ENCODE measurements around the gene OMP.

The OMP gene

DNA sequence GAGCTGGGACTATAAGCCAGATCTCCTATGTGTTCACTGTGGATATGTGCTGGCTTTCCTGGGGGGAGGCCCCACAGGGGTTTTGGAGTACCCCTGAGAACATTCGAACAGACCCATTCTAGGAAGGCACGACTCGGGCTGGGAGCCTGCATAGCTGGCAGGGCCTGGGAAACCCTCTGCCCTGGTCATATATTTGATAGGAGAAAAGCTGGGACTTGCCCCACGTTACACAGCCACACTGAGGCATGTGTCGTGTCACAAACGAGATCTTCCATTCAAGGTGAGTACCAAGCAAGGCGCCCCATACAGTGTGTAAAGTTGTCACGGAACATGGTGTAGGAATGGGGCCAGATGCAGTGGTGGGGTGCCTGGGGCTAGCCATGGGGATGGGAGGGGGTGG is 36.6 kb downstream of the OMP start:
- DNase-seq (ENCODE audit: low read depth): no peak

DNA sequence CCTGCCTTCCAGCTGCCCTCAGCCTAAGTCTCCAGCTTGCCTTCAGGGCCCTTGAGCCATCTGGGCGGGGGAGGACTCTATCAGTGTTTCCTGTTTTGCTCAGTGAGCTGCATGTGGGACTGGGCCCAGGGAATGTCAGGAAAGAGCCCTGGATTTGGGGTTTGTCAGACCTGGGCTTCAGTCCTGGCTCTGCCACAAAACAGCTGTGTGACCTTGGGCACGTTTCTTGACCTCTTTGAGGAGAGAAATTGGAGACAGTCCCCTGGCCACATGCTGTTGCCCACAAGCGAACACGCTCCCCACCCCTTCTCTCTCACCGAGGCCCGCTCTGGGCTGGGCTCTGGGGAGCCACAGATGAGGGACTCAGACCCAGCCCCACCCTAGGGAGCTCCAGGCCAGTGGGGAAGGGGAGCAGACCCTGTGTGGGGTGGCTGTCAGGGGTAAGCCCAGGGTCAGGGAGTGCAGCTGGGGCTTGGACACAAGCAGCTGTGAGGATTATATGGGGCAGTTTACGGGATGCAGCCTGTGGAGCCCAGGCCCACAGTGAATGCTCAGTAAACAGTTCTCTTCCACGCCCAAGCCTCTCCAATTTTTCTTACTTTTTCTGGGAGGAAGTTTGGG is 37.7 kb downstream of the OMP start:
- DNase-seq (ENCODE audit: low read depth): no peak

DNA sequence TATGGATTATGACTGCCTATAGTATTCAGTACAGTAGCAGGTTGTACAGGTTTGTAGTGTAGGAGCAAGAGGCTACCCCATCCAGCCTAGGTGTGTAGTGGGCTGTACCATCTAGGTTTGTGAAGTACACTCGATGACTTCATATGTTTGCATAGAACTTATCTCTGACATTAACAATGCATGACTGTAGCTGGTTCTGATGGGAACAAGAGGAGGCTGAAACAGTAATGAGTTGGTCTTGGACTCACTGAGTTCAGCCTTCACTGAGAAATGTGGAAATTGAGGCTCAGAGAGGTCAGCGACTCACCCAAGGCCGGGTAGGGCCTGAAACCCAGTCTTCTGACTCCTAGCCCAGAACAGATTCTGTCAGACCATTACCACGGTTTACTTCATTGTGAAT is 38.4 kb downstream of the OMP start:
- DNase-seq (ENCODE audit: low read depth): no peak

DNA sequence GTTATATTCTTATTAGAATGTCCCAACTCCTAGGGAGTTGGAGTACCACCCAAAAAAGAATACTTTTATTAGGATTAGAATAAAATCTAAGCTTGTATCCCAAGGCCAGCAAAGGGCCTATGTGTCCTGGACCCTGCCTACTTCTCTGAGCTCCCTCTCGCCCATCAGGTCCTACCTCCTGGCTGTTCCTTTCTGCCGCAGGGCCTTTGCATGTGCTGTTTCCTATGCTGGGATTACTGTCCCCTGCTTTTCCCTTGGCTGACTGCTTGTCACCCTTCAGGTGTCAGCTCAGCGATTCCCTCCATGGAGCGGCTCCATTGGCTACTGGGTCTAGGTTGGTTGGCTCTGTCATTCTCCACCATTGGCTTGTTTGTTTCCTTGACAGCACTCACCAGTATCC is 38.8 kb downstream of the OMP start:
- no peak for DNase-seq (ENCODE audit: low read depth)

DNA sequence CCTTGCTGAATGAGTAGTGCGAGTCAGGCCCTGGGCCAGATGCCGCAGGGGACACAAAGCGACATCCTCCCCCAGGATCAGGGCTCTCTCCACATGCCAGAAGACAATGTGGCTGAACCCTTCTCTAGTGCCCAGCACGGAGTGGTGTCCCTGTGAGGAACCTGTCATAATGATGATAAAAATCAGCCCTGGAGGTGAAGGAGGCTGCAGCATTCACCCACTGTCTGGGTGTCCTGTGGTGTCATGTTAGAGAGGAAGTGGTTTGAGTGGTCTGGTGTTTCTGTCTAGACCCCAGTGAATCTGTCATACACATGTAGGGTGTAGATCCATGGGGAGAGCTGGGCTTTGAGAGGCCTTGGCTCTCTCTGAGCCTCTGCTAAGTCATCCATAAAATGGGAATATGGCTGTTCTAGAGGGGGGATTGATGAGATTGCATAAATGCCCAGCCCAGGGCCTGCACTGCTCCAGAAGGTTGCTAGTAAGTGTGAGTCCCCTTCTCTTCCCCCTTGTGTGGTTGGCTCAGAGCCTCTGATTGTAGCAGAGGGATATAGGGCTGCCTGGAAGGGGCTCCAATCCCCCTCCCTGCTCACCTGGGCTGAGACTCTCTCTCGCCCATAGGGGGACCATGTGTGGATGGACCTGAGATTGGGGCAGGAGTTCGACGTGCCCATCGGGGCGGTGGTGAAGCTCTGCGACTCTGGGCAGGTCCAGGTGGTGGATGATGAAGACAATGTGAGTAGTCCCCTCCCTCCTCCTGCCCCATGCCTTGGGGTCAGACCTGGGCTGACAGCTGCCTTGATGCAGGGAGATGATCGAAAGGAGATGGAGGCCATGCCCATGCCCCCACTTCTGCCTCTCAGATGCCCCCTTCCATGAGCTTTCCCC is 39.7 kb downstream of the OMP start:
- DNase-seq (ENCODE audit: low read depth): no peak

DNA sequence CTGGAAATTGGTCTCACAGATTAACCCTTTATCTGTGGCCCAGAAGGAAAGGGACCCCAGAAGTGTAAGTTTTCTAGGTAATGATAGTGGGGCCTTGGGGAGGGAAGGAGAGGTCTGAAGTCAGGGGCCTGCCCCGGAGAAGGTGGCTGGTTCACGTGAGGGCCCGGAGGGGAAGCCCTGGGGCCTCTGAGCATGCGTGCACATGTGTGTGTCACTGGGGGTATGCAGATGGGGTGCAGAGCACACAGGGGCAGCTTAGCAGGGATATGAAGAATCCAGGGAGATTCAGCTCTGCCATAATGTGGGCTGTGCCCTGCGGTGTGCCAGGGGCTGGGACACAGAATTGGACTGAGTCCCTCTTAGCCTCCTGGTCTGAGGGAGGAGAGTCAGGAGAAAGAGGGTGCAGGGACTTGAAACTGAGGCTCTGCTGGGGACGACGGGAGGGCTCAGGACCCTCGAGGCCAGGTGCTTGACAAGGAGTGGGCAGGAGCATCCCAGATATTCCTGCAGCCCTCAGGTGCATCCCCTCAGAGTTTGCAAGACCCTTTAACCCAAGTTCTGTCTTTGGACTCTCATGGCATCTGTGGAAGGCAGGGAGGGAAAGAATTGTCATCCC is 40.9 kb downstream of the OMP start:
- DNase-seq (ENCODE audit: low read depth): no peak

DNA sequence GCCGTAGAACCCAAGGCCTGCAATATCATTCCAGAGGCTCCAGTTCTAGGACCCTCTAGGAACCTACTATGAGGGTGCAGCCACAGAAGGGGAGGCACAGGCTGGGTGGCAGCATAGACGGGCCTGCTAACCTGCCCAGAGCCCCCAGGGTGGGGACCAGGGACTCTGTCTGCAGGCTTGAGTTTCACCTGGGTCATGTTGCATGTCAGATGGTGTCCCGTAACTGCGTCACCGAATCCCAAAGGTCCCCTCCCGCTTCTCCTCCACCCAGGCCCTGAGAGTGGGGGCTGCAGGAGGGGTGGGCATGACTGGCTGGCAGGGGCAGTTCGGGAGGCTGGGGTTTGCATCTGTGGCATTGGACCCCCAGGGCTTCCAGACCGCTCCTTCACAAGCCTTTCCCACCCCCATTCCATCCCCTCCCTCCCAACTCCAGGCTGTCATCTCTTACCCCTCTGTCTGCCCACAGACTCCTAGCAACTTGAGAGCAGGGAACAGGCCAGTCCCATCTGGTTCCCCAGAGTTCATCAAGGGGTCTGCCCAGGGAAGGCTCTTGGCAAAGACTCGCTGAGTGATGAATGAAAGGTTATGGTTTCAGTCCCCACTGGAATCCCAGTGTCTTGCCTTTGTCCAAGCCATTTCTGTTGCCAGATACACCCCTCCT is 41.7 kb downstream of the OMP start:
- DNase-seq (ENCODE audit: low read depth): no peak

DNA sequence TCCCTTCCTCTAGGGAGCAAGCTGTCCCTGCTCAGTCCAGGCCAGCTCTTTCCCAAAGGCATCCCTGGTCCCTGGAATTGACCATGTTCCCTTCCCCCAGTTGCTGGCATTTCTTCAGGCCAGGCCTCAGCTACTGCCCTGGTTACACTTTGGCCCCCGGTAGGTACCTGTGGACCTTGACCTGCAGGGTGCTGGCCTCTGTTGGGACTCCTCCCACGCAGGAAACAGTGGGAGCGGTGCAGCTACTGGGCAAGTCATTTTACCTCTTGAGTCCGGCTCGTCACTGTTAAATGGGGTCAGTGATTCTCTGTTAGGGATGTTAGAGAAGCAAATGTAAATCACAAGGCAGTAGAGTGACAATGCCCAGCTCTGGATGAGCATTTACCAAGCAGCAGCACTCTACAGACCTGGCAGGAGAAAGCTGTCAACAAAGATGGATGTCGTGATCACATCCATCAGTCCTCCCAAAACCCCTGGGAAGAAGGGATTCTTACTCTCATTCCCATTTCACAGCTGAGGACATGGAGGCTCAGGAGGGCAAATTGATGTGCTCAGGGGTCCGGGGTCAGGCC is 42.3 kb downstream of the OMP start:
- no peak for DNase-seq (ENCODE audit: low read depth)

DNA sequence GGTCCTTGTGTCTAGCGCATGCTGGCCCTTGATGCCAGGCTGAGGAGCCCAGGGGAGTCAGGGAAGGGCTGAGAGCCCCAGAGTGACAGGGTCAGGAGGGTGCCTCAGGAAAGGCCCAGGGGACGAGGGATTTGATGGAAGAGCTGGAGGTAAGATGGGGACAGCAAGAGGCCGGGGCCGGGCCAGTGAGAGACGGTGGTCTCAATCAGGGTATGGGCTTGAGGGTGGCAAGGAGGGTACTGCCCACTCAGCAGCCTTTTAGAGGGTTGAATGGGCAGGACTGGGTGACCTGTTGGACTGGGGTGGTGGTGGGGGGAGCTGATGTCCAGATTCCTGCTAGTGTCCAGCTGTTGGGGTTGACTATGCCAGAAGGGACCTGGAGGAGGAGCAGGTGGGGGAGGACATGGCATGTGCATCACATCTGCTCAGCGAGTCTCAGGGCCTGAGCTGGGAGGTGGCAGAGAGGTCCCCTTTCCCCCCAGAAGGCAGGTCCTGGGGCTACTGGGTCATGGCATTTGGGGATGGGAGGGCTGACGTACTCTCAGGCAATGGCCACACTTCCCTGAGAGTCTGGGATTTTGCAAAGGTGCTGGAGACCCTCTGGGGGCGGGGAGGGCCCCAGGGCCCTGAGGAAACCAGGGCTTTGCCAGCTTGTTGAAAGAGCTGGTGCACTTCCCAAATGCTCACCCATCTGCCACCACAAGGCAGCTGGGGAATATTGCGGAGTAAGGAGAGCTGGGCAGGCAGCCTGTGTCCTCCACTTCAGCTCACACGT is 43.8 kb downstream of the OMP start:
- DNase-seq (ENCODE audit: low read depth): no peak

DNA sequence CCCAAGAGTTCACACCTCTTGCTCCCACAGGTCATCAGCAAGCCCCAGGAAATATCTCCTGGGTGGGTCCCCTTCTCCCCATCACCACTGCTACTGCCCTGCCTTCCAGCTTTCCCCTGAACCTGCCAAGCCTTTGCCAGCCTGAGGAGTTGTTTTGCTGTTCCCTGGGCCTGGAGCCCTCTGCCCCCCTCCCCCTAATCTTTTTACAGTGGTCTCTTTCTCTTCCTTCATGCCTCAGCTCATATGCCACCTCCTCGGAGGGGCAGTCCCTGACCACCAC is 44.3 kb downstream of the OMP start:
- DNase-seq (ENCODE audit: low read depth): no peak

DNA sequence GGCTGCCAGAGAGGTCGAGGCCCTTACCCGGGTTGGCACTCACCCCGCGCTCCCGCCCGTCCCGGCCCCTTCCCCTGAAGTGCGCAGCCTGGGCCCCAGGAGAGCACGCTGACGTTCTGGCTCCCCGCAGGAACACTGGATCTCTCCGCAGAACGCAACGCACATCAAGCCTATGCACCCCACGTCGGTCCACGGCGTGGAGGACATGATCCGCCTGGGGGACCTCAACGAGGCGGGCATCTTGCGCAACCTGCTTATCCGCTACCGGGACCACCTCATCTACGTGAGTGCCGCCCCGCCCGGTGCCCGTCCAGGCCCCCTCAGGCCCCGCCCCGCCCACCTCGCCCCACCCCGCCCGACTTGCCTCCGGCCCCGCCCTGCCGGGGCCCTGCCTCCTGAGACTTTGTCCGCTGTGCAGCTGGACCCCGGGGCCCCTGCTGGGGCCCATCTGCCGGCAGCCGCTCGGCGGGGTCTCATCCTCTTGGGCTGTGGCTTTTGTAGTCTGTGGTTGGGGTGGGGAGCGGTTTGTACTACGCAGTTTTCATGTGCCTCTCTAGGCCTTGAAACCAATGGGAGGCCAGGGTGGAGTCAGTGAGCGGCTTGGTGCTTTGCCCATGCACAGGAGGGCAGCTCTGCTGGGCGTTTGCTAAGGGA is 45.2 kb downstream of the OMP start:
- no peak for DNase-seq (ENCODE audit: low read depth)

DNA sequence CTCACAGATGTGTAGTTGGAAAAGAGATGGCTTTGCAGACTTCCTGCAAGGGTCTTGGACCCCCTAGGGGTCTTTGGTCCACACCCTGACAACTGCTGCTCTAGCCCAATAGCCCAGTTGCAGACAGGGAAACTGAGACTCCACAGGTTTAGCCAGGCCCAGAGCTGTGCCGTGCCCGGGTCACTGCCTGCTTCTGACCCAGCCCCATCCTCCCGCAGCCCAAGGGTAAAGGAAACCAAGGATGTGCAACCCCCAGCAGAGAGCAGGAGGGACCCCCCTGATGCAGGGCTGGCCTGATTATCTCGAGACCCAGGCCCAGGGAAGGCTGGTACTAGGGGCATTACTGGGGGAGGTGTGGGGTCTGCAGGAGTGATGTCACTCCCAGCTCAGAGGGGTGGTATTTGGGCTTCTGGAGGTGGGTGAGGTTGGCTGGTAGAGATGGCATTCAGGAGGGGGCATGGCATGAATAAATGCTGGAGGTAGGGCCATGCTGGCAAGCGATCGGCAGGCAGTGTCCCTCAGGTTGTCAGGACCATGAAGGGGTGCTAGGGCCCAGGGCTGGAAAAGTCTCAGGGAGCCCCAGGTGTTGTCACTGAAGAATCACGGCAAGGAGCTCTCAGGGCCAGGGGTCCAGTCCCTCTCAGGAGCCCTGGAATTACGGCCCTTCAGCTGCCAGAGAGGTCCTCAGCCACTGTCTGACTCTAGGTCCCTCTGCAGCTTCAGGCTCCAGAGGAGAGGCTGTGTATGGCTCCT is 46.5 kb downstream of the OMP start:
- DNase-seq (ENCODE audit: low read depth): no peak

DNA sequence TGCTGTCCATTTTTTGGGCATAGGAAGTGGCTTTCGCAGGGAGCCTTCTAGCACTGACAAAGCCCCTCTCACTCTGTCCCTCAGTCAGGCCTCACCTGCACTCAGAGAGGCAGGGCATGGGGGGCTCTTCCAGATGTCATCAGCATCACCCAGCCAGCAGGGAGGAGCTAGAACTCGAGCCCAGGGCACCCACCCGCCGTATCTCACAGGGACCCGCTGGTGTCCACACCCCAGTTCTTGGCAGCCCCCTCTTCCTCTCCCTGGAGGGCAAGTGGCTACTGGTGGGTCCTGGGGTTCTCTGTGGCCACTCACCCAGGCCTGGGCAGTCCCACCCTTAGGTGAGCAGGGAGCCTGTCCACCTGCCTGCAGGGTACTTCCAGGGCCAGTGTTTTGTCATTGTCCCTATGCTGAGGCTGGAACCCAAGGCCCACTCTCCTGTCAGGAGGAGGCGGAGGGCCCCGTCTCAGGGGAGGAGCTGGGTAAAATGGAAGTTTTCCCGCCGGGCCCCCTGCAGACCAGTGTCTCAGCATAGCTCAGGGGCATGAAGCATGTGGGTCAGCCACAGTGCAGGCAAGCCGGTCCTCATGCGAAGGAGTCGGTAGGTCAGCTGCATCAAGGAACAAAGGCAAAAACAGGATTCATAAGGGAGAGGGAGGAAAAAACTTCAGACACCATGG is 47.2 kb downstream of the OMP start:
- no peak for DNase-seq (ENCODE audit: low read depth)

DNA sequence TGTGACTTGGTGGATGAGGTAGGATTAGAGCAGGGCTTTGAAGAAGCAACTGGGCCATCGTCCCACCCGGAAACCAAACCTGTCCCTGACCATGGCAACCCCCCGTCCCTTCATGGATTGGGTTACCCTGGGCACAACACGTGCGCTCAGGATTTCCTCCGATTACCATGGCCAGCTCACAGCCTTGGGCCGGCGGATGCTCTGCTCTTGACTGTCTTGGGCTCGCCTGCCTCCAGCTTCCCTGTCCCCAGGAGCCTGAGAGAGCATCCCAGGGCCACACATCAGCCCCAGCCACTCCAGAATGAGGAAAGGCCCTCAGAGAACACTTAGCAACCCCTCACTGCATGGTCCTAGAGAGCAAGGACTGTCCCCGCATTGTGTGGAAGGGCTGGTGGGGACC is 48.2 kb downstream of the OMP start:
- no peak for DNase-seq (ENCODE audit: low read depth)

DNA sequence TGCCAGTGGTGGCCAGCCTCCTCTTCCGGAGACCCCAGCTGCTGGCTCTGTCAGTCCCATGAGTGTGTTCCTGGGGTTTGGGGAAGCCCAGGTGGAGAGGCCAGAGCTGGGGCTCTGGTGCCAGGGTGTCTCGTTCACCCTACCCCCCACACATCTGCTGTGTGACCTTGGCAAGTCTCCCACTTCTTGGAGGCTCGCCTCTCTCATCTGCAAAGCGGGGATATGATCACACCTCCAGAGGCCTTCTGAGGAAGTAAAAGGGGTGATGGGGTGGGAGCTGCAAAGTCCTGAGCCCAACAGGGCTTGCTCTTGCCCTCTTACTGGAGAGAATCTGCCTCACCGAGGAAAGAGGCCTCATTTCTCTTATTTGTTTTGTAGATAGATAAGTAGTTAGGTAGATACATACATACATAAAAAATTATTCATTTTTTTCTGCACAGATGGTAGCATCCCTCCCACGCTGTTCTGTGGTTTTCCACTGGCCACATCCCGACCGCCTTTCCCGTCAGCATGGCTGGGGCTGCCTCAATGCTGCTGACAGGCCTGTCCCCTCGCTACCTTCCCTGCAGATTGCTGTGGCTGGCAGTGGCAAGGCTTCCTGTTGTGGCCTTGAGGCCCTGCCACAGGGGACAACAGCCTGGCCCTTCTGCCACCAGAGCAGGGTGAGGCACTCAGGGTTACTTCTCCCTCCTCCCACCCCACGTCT is 49.3 kb downstream of the OMP start:
- DNase-seq (ENCODE audit: low read depth): no peak

DNA sequence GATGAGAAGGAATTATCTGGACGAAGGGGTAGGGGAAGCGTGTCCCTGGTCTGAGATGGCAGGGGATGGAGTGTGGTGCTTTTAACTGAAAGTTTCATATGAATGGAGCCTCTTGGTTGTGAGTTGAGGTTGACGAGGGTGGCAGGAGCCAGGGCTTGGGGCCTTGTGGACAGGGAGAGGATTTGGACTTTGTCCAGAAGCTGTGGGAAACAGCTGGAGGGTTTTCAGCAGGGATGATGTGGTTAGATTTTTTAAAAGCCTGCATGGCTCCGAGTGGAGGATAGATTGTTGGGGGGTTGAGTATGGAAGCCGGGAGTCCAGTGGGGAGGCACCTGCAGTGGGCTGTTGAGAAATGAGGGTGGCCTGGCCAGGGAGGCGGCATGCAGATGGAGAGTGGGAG is 50.2 kb downstream of the OMP start:
- DNase-seq (ENCODE audit: low read depth): no peak
